Kidney (tissue), 14 donors: ENCODE results near the gene PSEN2. TPM values are rescaled to one million over a fixed set of nuclear protein-coding genes. Genes with fewer than 3 reads are reported as not detected.

Source experiments
- DNase-seq, 5 donors: peaks; one replicate each; pipeline ENCODE4 v3.0.0-alpha.2; 2013 to 2020
- FAIRE-seq: peaks from 2 replicates; lab custom pipeline; 2012; peaks lifted over from hg19 to GRCh38; lab: Jason Lieb, UNC
- H3K27ac ChIP-seq, 2 donors: one replicate each; pipeline ENCODE4 v1.7.0; 2013; ENCODE audit warnings: low read depth in 2 of 2, low read length in 2 of 2, inconsistent platforms in 1 of 2
- H3K27me3 ChIP-seq: one replicate; pipeline ENCODE4 v1.7.1; 2013; ENCODE audit warnings: low read length, inconsistent platforms; ENCODE audit not compliant: control insufficient read depth, insufficient read depth
- H3K36me3 ChIP-seq, 3 donors: one replicate each; pipeline versions ENCODE4 v1.7.0 to v1.7.1; 2013; ENCODE audit warnings: low read length in 3 of 3, control low read depth in 1 of 3, inconsistent platforms in 1 of 3; ENCODE audit not compliant: insufficient read depth in 3 of 3, control insufficient read depth in 2 of 3
- H3K4me1 ChIP-seq, 3 donors: one replicate each; pipeline versions ENCODE4 v1.7.0 to v1.7.1; 2013; ENCODE audit warnings: low read length in 3 of 3, inconsistent platforms in 1 of 3, low read depth in 1 of 3; ENCODE audit not compliant: control insufficient read depth in 2 of 3, insufficient read depth in 2 of 3
- H3K4me3 ChIP-seq, 3 donors: one replicate each; pipeline versions ENCODE4 v1.7.0 to v1.8.1; 2013; ENCODE audit warnings: low read length in 3 of 3, control low read depth in 1 of 3, inconsistent platforms in 1 of 3
- H3K9ac ChIP-seq, 3 donors: one replicate each; pipeline versions ENCODE4 v1.7.0 to v1.7.1; 2013; ENCODE audit warnings: low read length in 3 of 3, control low read depth in 1 of 3, inconsistent platforms in 1 of 3
- H3K9me3 ChIP-seq, 3 donors: one replicate each; pipeline versions ENCODE4 v1.7.0 to v1.7.1; 2013; ENCODE audit warnings: low read length in 3 of 3, control low read depth in 1 of 3, inconsistent platforms in 1 of 3; ENCODE audit not compliant: control insufficient read depth in 2 of 3, insufficient read depth in 1 of 3
- intact Hi-C: fragments of 100-400 bp; cut with DNase I; formaldehyde crosslinking; loops from one replicate; pipeline ENCODE4 v1.11.1; 2022
- polyA plus RNA-seq: library from polyadenylated mRNA; stranded (reverse); fragments of 350-450 nt; fragmentation: Illumina TruSeq; extraction: RNeasy Lipid Tissue Mini Kit (QIAGEN cat#74804); gene quantifications from one replicate; pipeline ENCODE4 v1.2.3, GENCODE V29; 2014; ENCODE audit warnings: low read depth, low replicate concordance; ENCODE audit not compliant: insufficient read depth
- total RNA-seq: library from RNA; stranded (reverse); fragmentation: NEBNext Ultra II Directional; extraction: Animal tissue kit (Norgen Biotek cat#: 25700); gene quantifications from one replicate; pipeline ENCODE4 v1.2.1, GENCODE V29; 2021
- TF ChIP-seq, protein P1 (sequence below): IDR thresholded peaks from 3 replicates; pipeline ENCODE4 v1.5.1; 2012; ENCODE audit warnings: mild to moderate bottlenecking, moderate library complexity, borderline replicate concordance; ENCODE audit not compliant: insufficient read depth; ENCODE audit errors: extremely low read depth
- donor health status: control.
- donor health status: control.
- donor health status: control.
- donor health status: control.
- donor health status: control.
- donor health status: DM: yes; HTN: yes; CAD: no.
- donor health status: Normal renal cell carcinoma (clear cell type).

PSEN2 gene
- total and polyA plus RNA-seq, 2 donors from 2014 or later = 22.6 to 25.6 TPM

- no peak overlapping the region for H3K9ac ChIP-seq
- no peaks in the 10 kb centered on the region for H3K9me3 ChIP-seq
- no peak overlapping the region for H3K4me3 ChIP-seq
- TF ChIP-seq, protein P1, sequence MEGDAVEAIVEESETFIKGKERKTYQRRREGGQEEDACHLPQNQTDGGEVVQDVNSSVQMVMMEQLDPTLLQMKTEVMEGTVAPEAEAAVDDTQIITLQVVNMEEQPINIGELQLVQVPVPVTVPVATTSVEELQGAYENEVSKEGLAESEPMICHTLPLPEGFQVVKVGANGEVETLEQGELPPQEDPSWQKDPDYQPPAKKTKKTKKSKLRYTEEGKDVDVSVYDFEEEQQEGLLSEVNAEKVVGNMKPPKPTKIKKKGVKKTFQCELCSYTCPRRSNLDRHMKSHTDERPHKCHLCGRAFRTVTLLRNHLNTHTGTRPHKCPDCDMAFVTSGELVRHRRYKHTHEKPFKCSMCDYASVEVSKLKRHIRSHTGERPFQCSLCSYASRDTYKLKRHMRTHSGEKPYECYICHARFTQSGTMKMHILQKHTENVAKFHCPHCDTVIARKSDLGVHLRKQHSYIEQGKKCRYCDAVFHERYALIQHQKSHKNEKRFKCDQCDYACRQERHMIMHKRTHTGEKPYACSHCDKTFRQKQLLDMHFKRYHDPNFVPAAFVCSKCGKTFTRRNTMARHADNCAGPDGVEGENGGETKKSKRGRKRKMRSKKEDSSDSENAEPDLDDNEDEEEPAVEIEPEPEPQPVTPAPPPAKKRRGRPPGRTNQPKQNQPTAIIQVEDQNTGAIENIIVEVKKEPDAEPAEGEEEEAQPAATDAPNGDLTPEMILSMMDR = no peak
- H3K27me3 ChIP-seq = no peaks in the 10 kb centered on the region
- H3K4me1 ChIP-seq = peaks cover 0 to 6% (median 0%) of the 10 kb centered on the region in 3 donors
- no peak for FAIRE-seq
- no peak overlapping the region for H3K27ac ChIP-seq
- DNase-seq = no peak
- intact Hi-C loops = no loop called here
- H3K36me3 ChIP-seq = peaks cover 0 to 18% (median 16%) of the 10 kb centered on the region in 3 donors
Measured at GRCh38 chr1:226890331-226891108, 20.1 kb downstream of the PSEN2 start.

DNA sequence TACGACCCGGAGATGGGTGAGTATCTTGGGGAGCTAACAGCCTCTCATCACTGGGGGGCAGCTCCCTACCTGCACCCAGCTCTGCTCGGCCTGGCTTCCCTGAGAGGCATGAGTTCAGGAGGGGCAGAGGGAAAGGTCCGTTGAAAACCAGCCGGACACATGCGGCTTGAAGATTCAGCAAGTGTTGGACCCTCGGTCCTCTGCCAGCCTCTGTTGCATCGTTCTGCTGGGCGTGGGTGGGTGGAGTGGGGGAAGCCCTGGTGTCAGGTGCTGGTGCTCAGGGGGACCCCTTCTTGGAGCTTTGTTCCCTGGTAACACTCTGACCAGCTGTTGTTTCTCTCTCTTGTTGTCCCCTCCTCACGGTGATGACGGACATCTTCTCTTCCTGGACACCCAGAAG is 20.9 kb downstream of the PSEN2 start:
- DNase-seq (no peak), FAIRE-seq (no peak)
- Histone ChIP-seq H3K36me3 (peaks cover 0 to 25% (median 18%) of the 10 kb centered on the region in 3 donors), H3K9me3 (no peaks in the 10 kb centered on the region), H3K27me3 (no peaks in the 10 kb centered on the region), H3K27ac (peak overlapping the region in 1 of 2 donors; percentile 5), H3K4me3 (no peak overlapping the region), H3K4me1 (peaks cover 0 to 6% (median 0%) of the 10 kb centered on the region in 3 donors), H3K9ac (no peak overlapping the region)
- TF ChIP-seq, protein P1 = no peak
- intact Hi-C loops = no loop called here

- TF ChIP-seq, protein P1 = no peak
- DNase-seq (peak in 1 of 5 donors; percentile 15), FAIRE-seq (no peak)
- H3K36me3 ChIP-seq = peaks cover 0 to 25% (median 18%) of the 10 kb centered on the region in 3 donors
- intact Hi-C loops = no loop called here
- H3K27ac ChIP-seq = peak overlapping the region in 1 of 2 donors; percentile 23
- H3K9me3 ChIP-seq = no peaks in the 10 kb centered on the region
- no peaks in the 10 kb centered on the region for H3K27me3 ChIP-seq
- no peak overlapping the region for H3K9ac ChIP-seq
- no peak overlapping the region for H3K4me3 ChIP-seq
- peaks cover 0 to 6% (median 0%) of the 10 kb centered on the region in 3 donors for H3K4me1 ChIP-seq
Measured at GRCh38 chr1:226891846-226892523, 21.6 kb downstream of the PSEN2 start.
